H54 (cell line): ENCODE data around the gene NACA2.
"Not testable (repeated sequence)": the region's sequence is repeated elsewhere in the genome, so short reads cannot be mapped to it uniquely, and the experiment has no call there.

Source experiments
- DNase-seq: peaks from one replicate; pipeline ENCODE4 v3.0.0; 2011; ENCODE audit warnings: low spot score, mixed read lengths; ENCODE audit not compliant: insufficient read length
- FAIRE-seq: peaks from 3 replicates; lab custom pipeline; 2011; peaks lifted over from hg19 to GRCh38; lab: Jason Lieb, UNC
- POLR2A ChIP-seq: IDR thresholded peaks from 2 replicates; pipeline ENCODE4 v1.6.1; 2011; ENCODE audit warnings: low read depth, mild to moderate bottlenecking, low read length

Gene NACA2

DNA sequence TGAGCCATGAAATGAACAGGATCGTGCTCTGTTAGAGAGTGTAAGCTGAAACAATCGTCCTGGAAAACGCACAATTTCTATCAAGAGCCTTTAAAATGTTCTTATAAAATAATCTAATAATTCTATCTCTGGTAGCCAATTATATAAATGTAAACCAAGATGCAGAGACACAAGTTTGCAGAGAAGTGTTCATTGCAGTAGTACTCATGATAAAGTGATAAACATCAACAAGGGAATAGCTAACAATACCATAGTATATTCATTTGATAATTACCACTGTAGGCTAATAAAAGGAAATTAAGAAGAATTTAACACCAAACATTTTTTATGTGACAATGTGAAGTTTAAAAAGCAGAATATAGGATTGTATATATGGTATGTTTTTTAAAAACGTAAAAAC lies 12.4 kb downstream of the NACA2 start:
- FAIRE-seq: no peak
- no peak for TF ChIP-seq POLR2A
- DNase-seq: no peak

DNA sequence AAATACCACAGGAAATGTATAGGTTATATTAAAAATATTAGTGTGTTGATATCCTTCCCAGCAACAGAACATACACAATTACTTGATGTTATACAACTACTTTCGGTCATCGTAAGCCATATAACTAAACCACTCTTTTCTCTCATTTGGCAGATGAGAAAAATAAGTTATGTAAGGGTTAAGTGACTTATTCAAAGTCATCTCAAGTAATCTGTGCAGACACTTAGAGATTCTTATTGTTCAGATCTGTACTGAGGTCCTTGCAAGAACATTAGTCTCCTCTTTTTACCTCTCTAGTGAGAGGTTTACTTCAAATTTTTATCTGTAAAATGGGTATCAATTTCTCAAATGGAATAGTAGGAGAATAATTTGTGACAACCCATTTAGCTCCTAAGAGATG lies 15.0 kb downstream of the NACA2 start:
- no peak for TF ChIP-seq POLR2A
- FAIRE-seq: peak; percentile 45
- DNase-seq: no peak

DNA sequence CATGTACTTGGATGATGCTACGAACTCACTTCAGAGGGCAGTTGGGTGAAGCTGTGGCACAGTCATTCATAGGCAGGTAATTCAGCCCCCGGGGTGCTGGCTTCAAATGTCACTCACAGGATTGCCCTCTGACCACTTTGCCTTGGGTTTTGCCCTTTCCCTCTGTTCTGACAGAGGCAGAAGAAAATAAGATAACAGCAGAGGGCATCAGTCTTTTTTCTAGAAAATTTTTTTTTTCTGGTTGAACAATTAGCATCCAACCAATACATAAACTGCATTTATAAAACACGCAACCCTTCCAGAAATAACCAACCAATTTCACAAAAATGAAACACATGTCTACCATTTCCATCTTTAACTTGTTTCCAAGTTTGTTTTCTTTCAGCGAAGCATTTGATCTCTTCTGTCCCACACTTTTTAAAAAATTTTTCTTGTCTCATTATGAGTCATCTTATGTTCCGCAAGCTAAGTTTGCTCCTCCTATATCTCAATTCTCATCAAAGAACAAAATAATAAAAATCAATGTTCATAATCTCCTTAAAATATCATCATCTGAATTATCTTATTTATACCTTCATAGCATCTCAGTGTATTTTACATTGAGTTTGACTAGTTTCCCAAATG lies 15.6 kb downstream of the NACA2 start:
- TF ChIP-seq POLR2A: no peak
- DNase-seq: no peak
- FAIRE-seq: no peak

DNA sequence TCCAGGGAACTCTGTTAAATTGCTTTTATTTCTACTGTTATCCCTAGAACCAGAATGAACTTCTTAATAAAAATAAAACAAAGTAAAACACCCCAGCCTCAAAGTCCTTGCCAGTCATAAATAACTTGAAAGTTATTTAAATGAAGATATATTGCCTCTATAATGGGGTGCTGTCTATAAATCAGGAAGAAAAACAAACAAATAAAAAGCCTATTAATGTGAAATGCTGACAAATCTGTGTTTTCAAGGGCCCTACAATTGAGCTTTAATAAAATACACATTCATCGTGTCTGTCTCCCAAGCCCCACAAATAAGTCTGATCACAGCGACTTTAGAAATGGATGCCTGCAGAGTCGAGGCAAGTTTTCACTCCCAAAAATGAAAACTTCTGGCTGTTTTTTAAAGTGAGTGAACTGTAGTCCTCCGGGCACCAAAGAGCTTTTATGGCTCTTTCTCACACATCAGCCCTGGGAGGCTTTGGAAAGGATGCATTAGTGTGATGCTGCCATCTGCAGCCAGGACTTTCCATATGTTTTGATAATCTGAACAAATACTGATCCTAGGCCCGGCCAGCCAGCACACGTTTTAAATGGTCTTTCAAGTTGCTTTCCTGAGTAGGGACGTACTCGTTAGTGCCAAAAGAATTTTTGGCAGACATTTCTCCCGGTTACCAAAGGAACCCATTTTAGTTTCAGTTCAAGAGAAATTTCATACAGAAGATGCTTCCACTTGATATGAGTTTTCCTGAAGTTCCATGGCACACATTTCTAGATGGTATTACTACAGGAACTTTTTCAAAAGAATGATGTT lies 16.3 kb downstream of the NACA2 start:
- TF ChIP-seq POLR2A: no peak
- FAIRE-seq (peak; percentile 94), DNase-seq (peak; percentile 16)

DNA sequence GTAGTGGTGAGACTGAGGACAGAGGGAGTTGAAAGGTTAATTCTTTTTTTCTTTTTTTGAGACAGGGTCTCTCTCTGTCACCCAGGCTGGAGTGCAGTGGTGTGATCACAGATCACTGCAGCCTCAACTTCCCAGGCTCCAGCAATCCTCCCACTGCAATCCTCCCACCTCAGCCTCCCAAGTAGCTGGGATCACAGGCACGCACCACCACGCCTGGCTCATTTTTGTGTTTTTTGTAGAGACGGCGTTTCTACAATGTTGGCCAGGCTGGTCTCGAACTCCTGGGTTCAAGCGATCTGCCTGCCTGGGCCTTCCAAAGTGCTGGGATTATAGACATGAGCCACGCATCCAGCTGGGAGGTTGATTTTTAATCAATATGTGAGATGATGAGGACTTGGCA lies 18.5 kb downstream of the NACA2 start:
- not testable (repeated sequence) for DNase-seq, FAIRE-seq

DNA sequence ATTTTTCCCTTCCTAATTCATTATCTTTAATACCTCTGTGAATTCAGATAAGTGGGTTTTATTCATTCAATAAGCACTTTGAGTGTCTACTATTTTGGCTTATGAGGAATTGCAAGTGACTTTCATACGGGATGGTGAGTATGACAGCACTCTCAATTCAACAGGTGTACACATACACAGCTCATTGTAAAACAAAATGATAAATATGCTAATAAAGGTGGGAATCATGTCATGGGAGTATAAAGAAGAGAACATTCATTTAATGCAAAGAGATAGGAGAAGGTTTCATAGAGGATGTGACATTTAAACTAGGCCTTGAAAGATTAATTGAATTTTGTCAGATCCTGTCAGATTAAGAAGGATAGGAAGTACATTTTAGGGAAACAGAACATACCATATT lies 19.4 kb downstream of the NACA2 start:
- FAIRE-seq (no peak), DNase-seq (no peak)
- no peak for TF ChIP-seq POLR2A

DNA sequence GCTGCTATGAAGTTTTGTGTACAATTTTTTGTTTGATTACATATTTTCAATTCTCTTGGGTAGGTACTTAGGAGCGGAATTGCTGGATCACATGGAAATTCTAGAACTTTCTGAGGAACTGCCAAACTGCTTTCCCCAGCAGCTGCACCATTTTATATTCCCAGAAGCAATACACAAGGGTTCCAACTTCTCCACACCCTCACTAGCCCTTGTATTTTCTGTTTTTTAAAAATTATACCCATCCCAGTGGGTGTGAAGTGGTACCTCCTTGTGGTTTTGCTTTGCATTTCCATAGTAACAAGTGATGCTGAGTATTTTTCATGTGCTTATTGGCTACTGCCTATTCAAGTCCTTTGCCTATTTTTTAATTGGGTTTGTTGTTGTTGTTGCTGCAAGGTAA lies 20.9 kb downstream of the NACA2 start:
- FAIRE-seq (no peak), DNase-seq (no peak)
- no peak for TF ChIP-seq POLR2A

DNA sequence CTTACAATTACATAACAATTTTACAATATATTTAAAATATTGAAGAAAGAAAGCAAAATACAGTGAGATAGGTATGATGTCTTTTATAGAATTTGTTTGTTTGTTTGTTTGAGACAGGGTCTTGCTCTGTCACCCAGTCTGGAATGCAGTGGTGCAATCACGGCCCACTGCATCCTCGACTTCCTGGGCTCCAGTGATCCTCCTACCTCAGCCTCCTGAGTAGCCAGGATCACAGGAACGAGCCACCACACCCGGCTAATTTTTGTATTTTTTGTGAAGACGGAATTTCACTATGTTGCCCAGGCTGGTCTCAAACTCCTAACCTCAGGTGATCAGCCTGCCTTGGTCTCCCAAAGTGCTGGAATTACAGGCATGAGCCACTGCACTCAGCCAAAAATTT lies 21.5 kb downstream of the NACA2 start:
- not testable (repeated sequence) for FAIRE-seq, DNase-seq

DNA sequence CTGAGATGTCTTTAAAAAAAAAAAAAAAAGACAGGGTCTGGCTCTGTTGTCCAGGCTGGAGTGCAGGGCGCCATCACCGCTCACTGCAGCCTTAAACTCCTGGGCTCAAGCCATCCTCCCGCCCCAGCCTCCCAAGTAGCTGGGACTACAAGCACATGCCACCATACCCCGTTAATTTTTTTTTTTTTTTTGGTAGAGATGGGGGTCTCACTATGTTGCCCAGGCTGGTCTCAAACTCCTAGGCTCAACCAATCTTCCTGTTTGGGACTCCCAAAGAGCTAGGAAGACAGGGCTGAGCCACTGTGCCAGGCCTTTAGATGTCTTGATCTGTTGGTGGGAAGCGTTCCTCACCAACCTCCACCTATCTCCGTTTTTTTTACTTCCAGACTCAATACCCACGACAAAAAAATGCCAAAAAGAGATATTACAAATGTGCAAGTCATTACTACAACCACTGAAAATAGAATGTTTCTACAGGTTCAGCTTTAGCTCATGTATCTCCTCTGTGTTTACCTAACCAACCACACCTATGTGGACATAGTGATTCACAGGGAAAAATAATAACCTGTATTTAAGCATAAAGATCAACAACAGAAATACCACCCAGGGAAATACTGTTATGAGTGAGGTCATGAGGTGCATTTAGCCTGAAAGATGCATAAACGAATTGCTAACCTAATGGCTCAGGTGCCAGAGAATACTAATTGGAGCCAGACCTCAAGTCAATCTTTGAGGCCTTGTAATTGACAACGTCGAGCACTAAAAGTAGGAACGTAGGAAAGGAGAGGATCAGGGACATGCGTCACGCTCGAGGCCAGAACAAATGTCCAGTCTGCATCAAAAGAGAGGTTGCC lies 22.6 kb downstream of the NACA2 start:
- FAIRE-seq (peak; percentile 45), DNase-seq (no peak)
- no peak for TF ChIP-seq POLR2A

DNA sequence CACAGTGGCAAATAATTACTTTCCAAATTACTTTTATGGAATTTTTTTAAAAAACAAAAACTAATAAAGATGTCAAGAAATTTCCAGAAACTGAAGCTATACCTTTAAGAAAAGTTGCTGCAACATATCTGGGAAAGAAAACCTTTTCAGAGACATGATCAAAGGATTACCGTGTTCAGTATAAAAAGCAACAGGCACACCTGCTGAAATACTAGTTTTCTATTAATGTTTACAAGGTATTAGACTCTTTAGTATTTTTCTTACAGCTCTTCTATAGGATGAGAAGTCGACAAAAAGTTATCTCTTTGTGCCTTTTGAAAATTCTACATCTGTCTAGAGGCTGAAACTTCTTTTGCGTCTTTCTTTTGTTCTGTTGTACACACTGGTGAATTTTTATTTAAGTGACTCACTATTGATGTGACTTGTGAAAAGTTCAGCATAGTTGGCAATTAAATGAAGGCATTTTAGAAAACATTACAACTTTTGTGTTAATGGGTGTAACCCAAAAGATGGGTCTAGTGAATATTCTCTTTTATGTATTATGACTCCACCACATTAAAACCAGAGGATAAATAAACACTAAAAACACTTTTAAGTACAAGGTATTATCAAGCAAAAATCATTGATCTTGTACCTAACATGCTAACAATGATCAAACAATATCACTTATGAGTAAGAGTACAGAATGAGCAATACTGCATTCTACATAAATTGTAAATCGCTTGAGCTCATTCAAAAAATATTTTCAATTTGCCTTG lies 23.8 kb downstream of the NACA2 start:
- FAIRE-seq: peak; percentile 11

DNA sequence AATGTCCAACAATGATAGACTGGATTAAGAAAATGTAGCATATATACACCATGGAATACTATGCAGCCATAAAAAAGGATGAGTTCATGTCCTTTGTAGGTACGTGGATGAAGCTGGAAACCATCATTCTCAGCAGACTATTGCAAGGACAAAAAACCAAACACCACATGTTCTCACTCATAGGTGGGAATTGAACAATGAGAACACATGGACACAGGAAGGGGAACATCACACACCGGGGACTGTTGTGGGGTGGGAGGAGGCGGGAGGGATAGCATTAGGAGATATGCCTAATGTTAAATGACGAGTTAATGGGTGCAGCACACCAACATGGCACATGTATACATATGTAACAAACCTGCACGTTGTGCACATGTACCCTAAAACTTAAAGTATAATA lies 24.6 kb downstream of the NACA2 start:
- not testable (repeated sequence) for FAIRE-seq, DNase-seq

More for the DNA sequence above, 23.8 kb downstream of the NACA2 start:
- DNase-seq: no peak
- TF ChIP-seq POLR2A: no peak

DNA sequence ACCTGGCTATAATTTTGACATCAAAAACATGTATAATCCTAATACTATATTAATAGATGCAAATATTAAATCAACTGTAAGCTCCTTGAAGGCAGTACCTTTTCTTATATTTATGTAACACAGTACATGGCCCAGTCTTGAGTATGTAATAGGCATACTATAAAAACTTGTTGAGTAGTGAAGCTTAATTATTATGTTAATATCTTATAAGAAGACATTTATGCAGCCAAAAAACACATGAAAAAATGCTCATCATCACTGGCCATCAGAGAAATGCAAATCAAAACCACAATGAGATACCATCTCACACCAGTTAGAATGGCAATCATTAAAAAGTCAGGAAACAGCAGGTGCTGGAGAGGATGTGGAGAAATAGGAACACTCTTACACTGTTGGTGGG lies 25.2 kb downstream of the NACA2 start:
- not testable (repeated sequence) for FAIRE-seq, DNase-seq

DNA sequence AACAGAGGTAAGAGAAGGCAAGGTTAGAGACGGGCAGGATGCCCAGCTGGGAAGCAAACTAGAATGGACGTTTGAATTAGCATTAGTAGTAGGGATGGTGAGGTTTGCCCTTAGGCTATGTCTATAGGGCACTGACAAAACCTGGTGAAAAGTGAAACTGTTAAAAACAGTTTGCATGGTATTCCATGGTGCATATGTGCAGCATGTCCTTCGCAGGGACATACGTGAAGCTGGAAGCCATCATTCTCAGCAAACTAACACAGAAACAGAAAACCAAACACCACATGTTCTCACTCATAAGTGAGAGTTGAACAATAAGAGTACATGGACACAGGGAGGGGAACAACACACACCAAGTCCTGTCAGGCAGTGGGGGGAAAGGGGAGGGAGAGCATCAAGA lies 25.8 kb downstream of the NACA2 start:
- no peak for FAIRE-seq
- no peak for DNase-seq
- no peak for TF ChIP-seq POLR2A

DNA sequence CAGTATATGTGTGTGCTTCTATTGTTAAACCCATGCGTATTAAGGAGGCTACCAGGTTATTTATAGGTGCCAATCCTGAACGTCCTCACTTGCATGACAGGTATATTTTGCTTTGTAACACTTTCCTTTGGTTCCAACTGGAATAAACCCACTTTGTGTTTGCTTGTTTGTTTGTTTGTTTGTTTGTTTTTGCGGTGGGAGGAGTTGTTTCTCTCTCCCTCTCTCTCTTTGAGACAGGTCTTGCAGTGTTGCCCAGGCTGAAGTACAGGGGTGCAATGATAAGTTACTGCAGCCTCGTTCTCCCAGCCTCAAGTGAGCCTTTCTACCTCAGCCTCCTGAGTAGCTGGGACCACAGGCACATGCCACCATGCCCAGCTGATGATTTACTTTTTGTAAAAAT lies 28.7 kb downstream of the NACA2 start:
- TF ChIP-seq POLR2A: no peak
- no peak for DNase-seq
- FAIRE-seq: no peak
